ENCODE results near the gene NLRC5. TPM values are rescaled to one million over a fixed set of nuclear protein-coding genes. Genes with fewer than 3 reads are reported as not detected.

Gene NLRC5
- total RNA-seq, 1 donor from 2014 or later: not detected

GRCh38 chr16:57091975-57092785, 102.8 kb downstream of the NLRC5 start, which contains the start of gene CPNE2:
CPNE2 (plus strand) TSS chr16:57092583; CDS start chr16:57110743, 18,160 bp downstream.
- Histone ChIP-seq H3K9ac (no peak within 1 kb of the TSS), H3K27me3 (peaks cover 48% of the 10 kb centered on the region), H3K4me3 (peak within 1 kb of the TSS; percentile 91), H4K20me1 (ENCODE audit: low read depth) (no peaks in the 10 kb centered on the region), H2AFZ (replicated peaks) (peak within 1 kb of the TSS; percentile 96), H3K27ac (no peak within 1 kb of the TSS), H3K36me3 (no peaks in the 10 kb centered on the region), H3K4me2 (peak within 1 kb of the TSS; percentile 81), H3K4me1 (peaks cover 7% of the 10 kb centered on the region), H3K9me3 (ENCODE audit: low read depth) (no peaks in the 10 kb centered on the region), H3K79me2 (ENCODE audit: low read depth) (no peaks in the 10 kb centered on the region), H3F3A (ENCODE audit: low read depth) (peaks cover 14% of the 10 kb centered on the region)
- peaks cover 3% of the 10 kb centered on the region for H3K9me3 Mint-ChIP-seq
- peak; percentile 60 for TF ChIP-seq EZH2 (IDR thresholded peaks at IDR 0.05)
- TF ChIP-seq EZH2phosphoT487 (IDR thresholded peaks at IDR 0.05): no peak
- TF ChIP-seq CTCF (IDR thresholded peaks at IDR 0.05): no peak
- peak; percentile 83 for DNase-seq (ENCODE audit: low spot score)
- H3K36me3 Mint-ChIP-seq: peaks cover 2% of the 10 kb centered on the region
- peaks cover 13% of the 10 kb centered on the region for H3K27me3 Mint-ChIP-seq (ENCODE audit: insufficient read depth, low read depth)
- peak within 1 kb of the TSS; percentile 93 for H3K4me3 Mint-ChIP-seq
- peaks cover 25% of the 10 kb centered on the region for H3K4me1 Mint-ChIP-seq
- peak within 1 kb of the TSS; percentile 85 for H3K27ac Mint-ChIP-seq

GRCh38 chr16:57092786-57093411, 103.5 kb downstream of the NLRC5 start:
- H3K27me3 Mint-ChIP-seq (ENCODE audit: insufficient read depth, low read depth): peaks cover 13% of the 10 kb centered on the region
- no peaks in the 10 kb centered on the region for H4K20me1 ChIP-seq (ENCODE audit: low read depth)
- peaks cover 2% of the 10 kb centered on the region for H3K36me3 Mint-ChIP-seq
- H3K27me3 ChIP-seq: peaks cover 48% of the 10 kb centered on the region
- no peaks in the 10 kb centered on the region for H3K36me3 ChIP-seq
- H3K9ac ChIP-seq: no peak overlapping the region
- H3K4me2 ChIP-seq: peak overlapping the region; percentile 81
- H3K27ac ChIP-seq: no peak overlapping the region
- H3K4me1 Mint-ChIP-seq: peaks cover 29% of the 10 kb centered on the region
- peaks cover 7% of the 10 kb centered on the region for H3K4me1 ChIP-seq
- H3K9me3 ChIP-seq (ENCODE audit: low read depth): no peaks in the 10 kb centered on the region
- TF ChIP-seq EZH2 (IDR thresholded peaks at IDR 0.05) (no peak), CTCF (IDR thresholded peaks at IDR 0.05) (peak; percentile 72)
- H3K4me3 Mint-ChIP-seq: peak overlapping the region; percentile 93
- H3K79me2 ChIP-seq (ENCODE audit: low read depth): no peaks in the 10 kb centered on the region
- DNase-seq (ENCODE audit: low spot score): peak; percentile 66
- H3K4me3 ChIP-seq: peak overlapping the region; percentile 91
- H2AFZ ChIP-seq (replicated peaks): peak overlapping the region; percentile 92
- H3K27ac Mint-ChIP-seq: peak overlapping the region; percentile 85
- H3F3A ChIP-seq (ENCODE audit: low read depth): peaks cover 14% of the 10 kb centered on the region
- peaks cover 3% of the 10 kb centered on the region for H3K9me3 Mint-ChIP-seq

GRCh38 chr16:57093666-57094564, 104.6 kb downstream of the NLRC5 start:
- Histone ChIP-seq H4K20me1 (ENCODE audit: low read depth) (no peaks in the 10 kb centered on the region), H3K4me2 (peak overlapping the region; percentile 81), H3K9ac (no peak overlapping the region), H3K79me2 (ENCODE audit: low read depth) (no peaks in the 10 kb centered on the region), H3K9me3 (ENCODE audit: low read depth) (no peaks in the 10 kb centered on the region), H3K36me3 (no peaks in the 10 kb centered on the region), H3K27me3 (peaks cover 48% of the 10 kb centered on the region), H3K27ac (no peak overlapping the region), H2AFZ (replicated peaks) (no peak overlapping the region), H3K4me3 (peak overlapping the region; percentile 91), H3K4me1 (peaks cover 15% of the 10 kb centered on the region), H3F3A (ENCODE audit: low read depth) (peaks cover 14% of the 10 kb centered on the region)
- no peak for DNase-seq (ENCODE audit: low spot score)
- peaks cover 2% of the 10 kb centered on the region for H3K36me3 Mint-ChIP-seq
- peaks cover 13% of the 10 kb centered on the region for H3K27me3 Mint-ChIP-seq (ENCODE audit: insufficient read depth, low read depth)
- TF ChIP-seq EZH2phosphoT487 (IDR thresholded peaks at IDR 0.05) (no peak), CTCF (IDR thresholded peaks at IDR 0.05) (no peak), EZH2 (IDR thresholded peaks at IDR 0.05) (no peak)
- H3K9me3 Mint-ChIP-seq: peaks cover 3% of the 10 kb centered on the region
- peak overlapping the region; percentile 93 for H3K4me3 Mint-ChIP-seq
- H3K4me1 Mint-ChIP-seq: peaks cover 33% of the 10 kb centered on the region
- peak overlapping the region; percentile 74 for H3K27ac Mint-ChIP-seq

Measured in neural progenitor cell (in vitro differentiated cells).